ENCODE results near the gene NTS. TPM values are rescaled to one million over a fixed set of nuclear protein-coding genes. Genes with fewer than 3 reads are reported as not detected.

Gene NTS
- total and polyA plus RNA-seq, 4 donors = 0.08 to 4.2 (median 0.17) TPM

- Histone ChIP-seq H3K4me3 (ENCODE audit: low read depth in 1 of 3, low read length in 3 of 3) (no peak overlapping the region), H3K36me3 (ENCODE audit: control insufficient read depth in 4 of 4, insufficient read depth in 3 of 4, low read depth in 1 of 4, low read length in 3 of 4) (no peaks in the 10 kb centered on the region), H3K27ac (ENCODE audit: low read depth in 1 of 2, low read length in 2 of 2) (no peak overlapping the region), H3K4me1 (ENCODE audit: control insufficient read depth in 4 of 4, insufficient read depth in 4 of 4, low read length in 3 of 4) (no peaks in the 10 kb centered on the region), H3K27me3 (ENCODE audit: control insufficient read depth in 4 of 4, insufficient read depth in 4 of 4, low read length in 3 of 4) (peaks cover 0 to 5% (median 2%) of the 10 kb centered on the region in 4 donors), H3K9ac (ENCODE audit: low read depth in 1 of 2, low read length in 2 of 2) (no peak overlapping the region), H3K9me3 (ENCODE audit: control insufficient read depth in 4 of 4, low read length in 3 of 4) (no peaks in the 10 kb centered on the region)
- DNase-seq (ENCODE audit: low spot score) = no peak
- WGBS = 80% methylated on average over 6 of the region's 6 CpGs
- no peak for TF ChIP-seq EGR1 (IDR thresholded peaks at IDR 0.05; ENCODE audit: low read depth in 2 of 2)
- TF ChIP-seq FOXA2 (IDR thresholded peaks at IDR 0.05) = no peak
- no peak for TF ChIP-seq REST (IDR thresholded peaks at IDR 0.05)
- TF ChIP-seq ZBTB33 (IDR thresholded peaks at IDR 0.05) = no peak
- no peak for TF ChIP-seq RXRA (IDR thresholded peaks at IDR 0.05)
- no peak for TF ChIP-seq YY1 (IDR thresholded peaks at IDR 0.05)
- no peak for TF ChIP-seq ATF3 (IDR thresholded peaks at IDR 0.05)
- TF ChIP-seq CTCF (IDR thresholded peaks at IDR 0.05; ENCODE audit: low read depth, low read length, missing input control) = no peak
- TF ChIP-seq SP1 (IDR thresholded peaks at IDR 0.05) = no peak
Observed at GRCh38 chr12:85865890-85866289, 8.2 kb upstream of the NTS start.

GRCh38 chr12:85866986-85867776 is 6.9 kb upstream of the NTS start:
- Histone ChIP-seq H3K27ac (ENCODE audit: low read depth in 1 of 2, low read length in 2 of 2) (no peak overlapping the region), H3K9ac (ENCODE audit: low read depth in 1 of 2, low read length in 2 of 2) (no peak overlapping the region), H3K36me3 (ENCODE audit: control insufficient read depth in 4 of 4, insufficient read depth in 3 of 4, low read depth in 1 of 4, low read length in 3 of 4) (no peaks in the 10 kb centered on the region), H3K9me3 (ENCODE audit: control insufficient read depth in 4 of 4, low read length in 3 of 4) (no peaks in the 10 kb centered on the region), H3K27me3 (ENCODE audit: control insufficient read depth in 4 of 4, insufficient read depth in 4 of 4, low read length in 3 of 4) (peaks cover 0 to 5% (median 2%) of the 10 kb centered on the region in 4 donors), H3K4me3 (ENCODE audit: low read depth in 1 of 3, low read length in 3 of 3) (no peak overlapping the region), H3K4me1 (ENCODE audit: control insufficient read depth in 4 of 4, insufficient read depth in 4 of 4, low read length in 3 of 4) (no peaks in the 10 kb centered on the region)
- no peak for DNase-seq (ENCODE audit: low spot score)
- WGBS = 35% methylated on average over 5 of the region's 5 CpGs
- TF ChIP-seq RXRA (IDR thresholded peaks at IDR 0.05) (no peak), CTCF (IDR thresholded peaks at IDR 0.05; ENCODE audit: low read depth, low read length, missing input control) (peak; percentile 70), RAD21 (IDR thresholded peaks at IDR 0.05) (peak; percentile 85 to 87)

Measured in liver (tissue), 9 donors.